ENCODE measurements around the gene ARL1.

DNA sequence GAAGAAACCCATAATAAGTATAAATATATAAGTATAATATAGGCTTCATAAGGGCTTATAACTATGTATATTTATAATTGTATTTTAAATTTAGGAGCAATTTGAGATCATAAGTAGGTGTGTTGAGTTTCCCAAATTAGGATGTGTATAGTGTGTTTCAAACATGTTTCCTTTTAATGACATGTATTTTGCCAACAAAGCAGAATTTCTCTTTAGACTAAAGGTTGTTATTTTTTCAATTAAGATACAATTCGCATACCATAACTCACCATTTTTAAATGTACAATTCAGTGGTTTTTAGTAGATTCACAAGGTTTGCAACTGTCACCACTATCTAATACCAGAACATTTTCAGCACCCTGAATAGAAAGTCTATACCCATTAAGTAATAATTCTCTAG lies 7.7 kb upstream of the ARL1 start:
- TF ChIP-seq, protein P1, sequence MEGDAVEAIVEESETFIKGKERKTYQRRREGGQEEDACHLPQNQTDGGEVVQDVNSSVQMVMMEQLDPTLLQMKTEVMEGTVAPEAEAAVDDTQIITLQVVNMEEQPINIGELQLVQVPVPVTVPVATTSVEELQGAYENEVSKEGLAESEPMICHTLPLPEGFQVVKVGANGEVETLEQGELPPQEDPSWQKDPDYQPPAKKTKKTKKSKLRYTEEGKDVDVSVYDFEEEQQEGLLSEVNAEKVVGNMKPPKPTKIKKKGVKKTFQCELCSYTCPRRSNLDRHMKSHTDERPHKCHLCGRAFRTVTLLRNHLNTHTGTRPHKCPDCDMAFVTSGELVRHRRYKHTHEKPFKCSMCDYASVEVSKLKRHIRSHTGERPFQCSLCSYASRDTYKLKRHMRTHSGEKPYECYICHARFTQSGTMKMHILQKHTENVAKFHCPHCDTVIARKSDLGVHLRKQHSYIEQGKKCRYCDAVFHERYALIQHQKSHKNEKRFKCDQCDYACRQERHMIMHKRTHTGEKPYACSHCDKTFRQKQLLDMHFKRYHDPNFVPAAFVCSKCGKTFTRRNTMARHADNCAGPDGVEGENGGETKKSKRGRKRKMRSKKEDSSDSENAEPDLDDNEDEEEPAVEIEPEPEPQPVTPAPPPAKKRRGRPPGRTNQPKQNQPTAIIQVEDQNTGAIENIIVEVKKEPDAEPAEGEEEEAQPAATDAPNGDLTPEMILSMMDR (IDR thresholded peaks at IDR 0.05), result no peak
- TF ChIP-seq POLR2A (IDR thresholded peaks at IDR 0.05), result no peak
